Endothelial cell of umbilical vein (primary cell): ENCODE measurements around the gene NFATC1. TPM values are rescaled to one million over a fixed set of nuclear protein-coding genes. Genes with fewer than 3 reads are reported as not detected.

Source experiments
- BruUV-seq: library from RNA; stranded (reverse); fragments of 400-500 nt; replicated peaks from 2 replicates; lab custom pipeline; 2021; lab: Mats Ljungman, UMichigan
- CTCF ChIA-PET: fragments of 300-600, 350-600 bp; sonication (Branson Sonifier 250); formaldehyde crosslinking; loops from one replicate; lab custom pipeline; 2021; ENCODE audit warnings: antibody characterized with exemption, inconsistent platforms; lab: Charles Lee
- POLR2A ChIA-PET: fragments of 300-600, 350-600 bp; sonication (Branson Sonifier 250); formaldehyde crosslinking; loops from one replicate; lab custom pipeline; 2021; ENCODE audit warnings: antibody characterized with exemption, inconsistent platforms; lab: Charles Lee
- DNase-seq: peaks from one replicate; pipeline ENCODE4 v3.0.0-alpha.2; 2011; ENCODE audit warnings: low read depth, low spot score
- FAIRE-seq: peaks from 2 replicates; lab custom pipeline; 2011; peaks lifted over from hg19 to GRCh38; lab: Jason Lieb, UNC
- H2AFZ ChIP-seq: 2 replicates; pipeline ENCODE4 v1.6.0; 2012; ENCODE audit warnings: low read depth, low read length, control low read depth, inconsistent platforms
- H3K27ac ChIP-seq: 2 replicates; pipeline ENCODE4 v1.5.1; 2011; ENCODE audit warnings: low read depth, mild to moderate bottlenecking, control low read depth, low read length, moderate library complexity; ENCODE audit not compliant: insufficient read depth
- H3K27me3 ChIP-seq, 2 experiments: 2 replicates each; pipeline versions ENCODE4 v1.6.0 to v1.6.1; 2011; ENCODE audit warnings: low read length in 2 of 2, mixed read lengths in 1 of 2; ENCODE audit not compliant: control insufficient read depth in 2 of 2, insufficient read depth in 2 of 2
- H3K36me3 ChIP-seq, 2 experiments: 2 replicates in 1 of 2; 3 replicates in 1 of 2; pipeline ENCODE4 v1.5.1; 2011; ENCODE audit warnings: low read length in 2 of 2, mild to moderate bottlenecking in 1 of 2, moderate library complexity in 1 of 2; ENCODE audit not compliant: control insufficient read depth in 2 of 2, insufficient read depth in 2 of 2; ENCODE audit errors: extremely low read depth in 1 of 2
- H3K4me1 ChIP-seq: 3 replicates; pipeline ENCODE4 v1.5.1; 2011; ENCODE audit warnings: mild to moderate bottlenecking, low read length; ENCODE audit not compliant: control insufficient read depth, insufficient read depth; ENCODE audit errors: extremely low read depth
- H3K4me2 ChIP-seq: 2 replicates; pipeline ENCODE4 v1.6.1; 2011; ENCODE audit warnings: low read length, control low read depth, mixed read lengths; ENCODE audit not compliant: insufficient read depth
- H3K4me3 ChIP-seq, 3 experiments: fragments of 200-600 bp in 1 of 3; sonication (generic), shearing (Covaris generic) in 1 of 3; replicated peaks in 1 of 3; 2 replicates each; pipeline ENCODE4 v1.5.1; 2011 to 2016; ENCODE audit warnings: control low read depth in 3 of 3, low read length in 3 of 3, mild to moderate bottlenecking in 2 of 3, inconsistent platforms in 1 of 3, low read depth in 1 of 3, moderate library complexity in 1 of 3; ENCODE audit not compliant: insufficient read depth in 1 of 3
- H3K79me2 ChIP-seq: 2 replicates; pipeline ENCODE4 v1.6.0; 2012; ENCODE audit warnings: low read length, inconsistent platforms; ENCODE audit not compliant: control insufficient read depth, insufficient read depth
- H3K9ac ChIP-seq: replicated peaks from 2 replicates; pipeline ENCODE3; 2011; ENCODE audit warnings: low read length, control low read depth; ENCODE audit not compliant: insufficient read depth; ENCODE audit errors: extremely low read depth
- H3K9me1 ChIP-seq: replicated peaks from 3 replicates; pipeline ENCODE4 v1.6.0; 2011; ENCODE audit warnings: mild to moderate bottlenecking, low read length; ENCODE audit not compliant: control insufficient read depth, insufficient read depth; ENCODE audit errors: extremely low read depth
- H3K9me3 ChIP-seq: replicated peaks from 2 replicates; pipeline ENCODE4 v1.5.1; 2012; ENCODE audit warnings: low read length, inconsistent platforms; ENCODE audit not compliant: control insufficient read depth, insufficient read depth
- H4K20me1 ChIP-seq: replicated peaks from 2 replicates; pipeline ENCODE3; 2011; ENCODE audit warnings: mild to moderate bottlenecking, low read length; ENCODE audit not compliant: control insufficient read depth, insufficient read depth; ENCODE audit errors: extremely low read depth
- FOS ChIP-seq: IDR thresholded peaks from 2 replicates; pipeline ENCODE4 v1.6.1; 2011; ENCODE audit warnings: mild to moderate bottlenecking, low read length, moderate library complexity, borderline replicate concordance; ENCODE audit not compliant: insufficient read depth
- GATA2 ChIP-seq: IDR thresholded peaks from 2 replicates; pipeline ENCODE4 v1.7.0; 2011; ENCODE audit warnings: low read depth, mild to moderate bottlenecking, moderate library complexity, mixed read lengths, low read length; ENCODE audit not compliant: insufficient read length, insufficient read depth
- JUN ChIP-seq: IDR thresholded peaks from 2 replicates; pipeline ENCODE4 v1.6.1; 2011; ENCODE audit warnings: borderline replicate concordance, low read depth; ENCODE audit not compliant: insufficient read length, insufficient read depth
- MAX ChIP-seq: IDR thresholded peaks from 2 replicates; pipeline ENCODE4 v1.6.1; 2011; ENCODE audit not compliant: insufficient read depth, insufficient read length
- MYC ChIP-seq: IDR thresholded peaks from one replicate; pipeline ENCODE4 v1.6.1; 2011; ENCODE audit warnings: mild to moderate bottlenecking, low read depth, low read length
- POLR2A ChIP-seq: IDR thresholded peaks from 2 replicates; pipeline ENCODE4 v1.6.1; 2012; ENCODE audit warnings: low read depth, mild to moderate bottlenecking, control low read depth, low read length
- POLR2AphosphoS5 ChIP-seq: IDR thresholded peaks from 2 replicates; pipeline ENCODE4 v1.6.1; 2012; ENCODE audit warnings: low read depth, mild to moderate bottlenecking, control low read depth, low read length, moderate library complexity; ENCODE audit not compliant: insufficient read depth
- dilution Hi-C: fragments of 300-500 bp; cut with MboI; formaldehyde crosslinking; loops from one replicate; pipeline ENCODE4 v1.15.0; 2019; ENCODE audit warnings: low sequenced_read_pairs; ENCODE audit not compliant: extremely low pct_ligation_motif_present
- intact Hi-C: fragments of 100-400 bp; cut with micrococcal nuclease; formaldehyde crosslinking; loops from one replicate; pipeline ENCODE4 v1.10.0; 2022
- polyA plus RNA-seq, 4 experiments: library from polyadenylated mRNA; depleted of rRNA in 3 of 4; stranded (reverse) in 3 of 4; unstranded in 1 of 4; fragments of >200 nt; gene quantifications; 2 replicates each; pipeline versions ENCODE4 v1.2.1 to v1.2.3, GENCODE V29; 2011 to 2012; ENCODE audit warnings: missing spikeins in 1 of 4
- total RNA-seq: library from RNA; stranded (reverse); gene quantifications from 2 replicates; pipeline ENCODE4 v1.2.3, GENCODE V29; 2021

Gene NFATC1
- total and polyA plus RNA-seq, 2 donors (not counting 3 experiments of a cell fraction or from before 2014, with no cell fraction given): 11.1 to 30.0 TPM

DNA sequence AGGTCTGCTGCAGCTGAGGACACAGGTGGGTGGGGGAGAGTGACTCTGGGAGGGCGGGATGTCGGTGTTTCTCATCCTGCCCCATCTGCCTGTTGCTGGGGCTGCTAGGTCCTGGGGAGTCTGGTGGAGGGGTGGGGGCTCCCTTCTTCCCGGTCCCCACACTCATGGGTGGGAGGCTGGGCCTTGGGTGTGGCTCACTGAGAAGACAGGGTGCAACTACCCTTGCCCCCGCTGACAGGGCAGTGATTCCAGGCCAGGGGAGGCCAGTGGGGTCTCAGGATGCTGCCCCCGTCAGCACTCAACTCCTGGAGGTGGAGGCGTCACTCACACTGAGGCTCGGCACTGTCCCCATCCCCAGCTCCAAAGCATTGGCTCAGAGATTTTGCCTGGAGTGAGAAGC, 7.7 kb upstream of the NFATC1 start:
- Histone ChIP-seq H2AFZ (no peak overlapping the region), H3K27me3 (peaks cover 0 to 6% of the 10 kb centered on the region in 2 experiments), H3K27ac (no peak overlapping the region), H3K79me2 (no peaks in the 10 kb centered on the region), H3K9me1 (no peaks in the 10 kb centered on the region), H4K20me1 (no peaks in the 10 kb centered on the region), H3K36me3 (no peaks in the 10 kb centered on the region), H3K9ac (no peak overlapping the region), H3K9me3 (no peaks in the 10 kb centered on the region), H3K4me3 (no peak overlapping the region), H3K4me1 (peaks cover 2% of the 10 kb centered on the region), H3K4me2 (no peak overlapping the region)
- no peak for TF ChIP-seq MYC
- TF ChIP-seq GATA2: no peak
- TF ChIP-seq FOS: no peak
- no peak for TF ChIP-seq MAX
- TF ChIP-seq POLR2A: no peak
- no peak for TF ChIP-seq JUN
- no peak for TF ChIP-seq POLR2AphosphoS5
- intact Hi-C loops: loop anchor here (10.0 kb wide), 1 partner anchor 647 kb away; the partner anchor contains the start of gene RBFA
- dilution Hi-C loops: no loop called here
- ChIA-PET CTCF (interaction anchor here (0.7 to 7.0 kb wide), 2 partner anchors 8 to 13 kb away, joined by 3 to 62 read pairs; no protein-coding TSS in a partner anchor), POLR2A (no interaction called here)
- no peak for FAIRE-seq
- no TSS peak for BruUV-seq
- no peak for DNase-seq

GRCh38 chr18:79389689-79390088, 6.0 kb upstream of the NFATC1 start:
- POLR2A ChIA-PET: no interaction called here
- Histone ChIP-seq H3K4me3 (no peak overlapping the region), H3K27ac (no peak overlapping the region), H3K9ac (no peak overlapping the region), H3K9me1 (no peaks in the 10 kb centered on the region), H3K36me3 (no peaks in the 10 kb centered on the region), H4K20me1 (no peaks in the 10 kb centered on the region), H3K4me1 (peaks cover 11% of the 10 kb centered on the region), H3K9me3 (no peaks in the 10 kb centered on the region), H3K79me2 (no peaks in the 10 kb centered on the region), H3K4me2 (no peak overlapping the region), H2AFZ (no peak overlapping the region), H3K27me3 (peaks cover 0 to 6% of the 10 kb centered on the region in 2 experiments)
- no peak for TF ChIP-seq MAX
- no peak for TF ChIP-seq POLR2A
- no peak for FAIRE-seq
- intact Hi-C loops (loop anchor here (10.0 kb wide), 1 partner anchor 645 kb away; the partner anchor contains the start of gene RBFA), dilution Hi-C loops (no loop called here)
- CTCF ChIA-PET: interaction anchor here (1.5 to 7.0 kb wide), 2 partner anchors 10 to 138 kb away, joined by 3 to 62 read pairs; no protein-coding TSS in a partner anchor
- no TSS peak for BruUV-seq
- DNase-seq: peak; percentile 24
